Activated naive CD8-positive, alpha-beta T cell (primary cell): Measurements from ENCODE around the gene PAX8.

ENCODE experiments used
- H3K27ac Mint-ChIP-seq: one replicate; pipeline ENCODE4 v1.8.0; 2021; ENCODE audit warnings: mixed read lengths
- H3K27me3 Mint-ChIP-seq: one replicate; pipeline ENCODE4 v1.8.0; 2021; ENCODE audit warnings: mixed read lengths
- H3K36me3 Mint-ChIP-seq: one replicate; pipeline ENCODE4 v1.8.0; 2021; ENCODE audit warnings: mixed read lengths
- H3K4me1 Mint-ChIP-seq: one replicate; pipeline ENCODE4 v1.8.0; 2021; ENCODE audit warnings: low read depth, mixed read lengths
- H3K4me3 Mint-ChIP-seq: one replicate; pipeline ENCODE4 v1.8.0; 2021; ENCODE audit warnings: mild to moderate bottlenecking, mixed read lengths
- H3K9me3 Mint-ChIP-seq: one replicate; pipeline ENCODE4 v1.8.0; 2021; ENCODE audit warnings: low read depth, mixed read lengths

The PAX8 gene

GRCh38 chr2:113195923-113196501 is 82.7 kb downstream of the PAX8 start:
- Mint-ChIP-seq H3K9me3 (no peaks in the 10 kb centered on the region), H3K4me1 (peaks cover 41% of the 10 kb centered on the region), H3K27me3 (no peaks in the 10 kb centered on the region), H3K4me3 (no peak overlapping the region), H3K36me3 (peaks cover 5% of the 10 kb centered on the region), H3K27ac (peak overlapping the region; percentile 7)

DNA sequence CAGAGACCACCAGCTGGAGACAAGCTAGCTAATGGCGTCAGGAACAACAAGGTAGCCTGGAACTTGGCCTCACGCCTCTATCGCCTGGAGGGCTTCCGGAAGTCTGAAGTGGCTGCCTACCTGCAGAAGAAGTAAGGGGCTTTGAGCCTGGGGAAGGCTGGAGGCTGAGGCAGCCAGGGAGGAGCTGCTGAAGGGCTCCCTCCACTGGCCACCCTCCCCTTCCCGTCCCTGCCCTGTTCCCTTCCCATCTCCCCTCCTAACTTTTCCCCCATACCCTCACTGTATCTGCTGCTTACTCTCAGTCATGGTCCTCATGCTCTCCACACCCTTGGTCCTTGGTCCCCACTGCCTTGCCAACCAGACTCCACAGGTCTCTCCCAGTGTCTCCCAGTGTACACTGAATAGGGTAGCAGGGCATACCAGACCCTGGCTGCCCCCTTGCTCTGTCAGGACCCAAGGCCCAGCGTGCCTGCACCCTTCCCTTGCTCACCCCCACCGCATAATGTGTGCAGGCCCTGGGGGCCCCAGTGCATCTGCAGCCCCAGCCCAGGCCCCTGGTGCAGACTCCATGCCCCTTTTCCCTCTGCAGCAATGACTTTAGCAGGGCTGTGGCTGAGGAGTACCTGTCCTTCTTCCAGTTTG is 86.1 kb downstream of the PAX8 start:
- H3K27ac Mint-ChIP-seq = no peak overlapping the region
- no peaks in the 10 kb centered on the region for H3K27me3 Mint-ChIP-seq
- no peak overlapping the region for H3K4me3 Mint-ChIP-seq
- peaks cover 5% of the 10 kb centered on the region for H3K36me3 Mint-ChIP-seq
- H3K4me1 Mint-ChIP-seq = peaks cover 55% of the 10 kb centered on the region
- H3K9me3 Mint-ChIP-seq = no peaks in the 10 kb centered on the region

- H3K9me3 Mint-ChIP-seq = no peaks in the 10 kb centered on the region
- no peak overlapping the region for H3K4me3 Mint-ChIP-seq
- peaks cover 54% of the 10 kb centered on the region for H3K4me1 Mint-ChIP-seq
- H3K36me3 Mint-ChIP-seq = peaks cover 6% of the 10 kb centered on the region
- no peaks in the 10 kb centered on the region for H3K27me3 Mint-ChIP-seq
- peak overlapping the region; percentile 76 for H3K27ac Mint-ChIP-seq
Observed at GRCh38 chr2:113190871-113191270, 87.8 kb downstream of the PAX8 start.

GRCh38 chr2:113187771-113188170 is 91.0 kb downstream of the PAX8 start:
- Mint-ChIP-seq H3K27me3 (no peaks in the 10 kb centered on the region), H3K36me3 (peaks cover 6% of the 10 kb centered on the region), H3K27ac (peak overlapping the region; percentile 90), H3K9me3 (no peaks in the 10 kb centered on the region), H3K4me3 (peak overlapping the region; percentile 30), H3K4me1 (peaks cover 61% of the 10 kb centered on the region)

- no peaks in the 10 kb centered on the region for H3K9me3 Mint-ChIP-seq
- peak overlapping the region; percentile 70 for H3K27ac Mint-ChIP-seq
- no peaks in the 10 kb centered on the region for H3K27me3 Mint-ChIP-seq
- peaks cover 6% of the 10 kb centered on the region for H3K36me3 Mint-ChIP-seq
- H3K4me3 Mint-ChIP-seq = peak overlapping the region; percentile 65
- H3K4me1 Mint-ChIP-seq = peaks cover 73% of the 10 kb centered on the region
Observed at GRCh38 chr2:113186433-113186796, 92.3 kb downstream of the PAX8 start.

- Mint-ChIP-seq H3K4me3 (peak overlapping the region; percentile 65), H3K27me3 (no peaks in the 10 kb centered on the region), H3K9me3 (no peaks in the 10 kb centered on the region), H3K36me3 (peaks cover 6% of the 10 kb centered on the region), H3K4me1 (peaks cover 77% of the 10 kb centered on the region), H3K27ac (peak overlapping the region; percentile 70)
Observed at GRCh38 chr2:113185664-113186432, 92.9 kb downstream of the PAX8 start.

DNA sequence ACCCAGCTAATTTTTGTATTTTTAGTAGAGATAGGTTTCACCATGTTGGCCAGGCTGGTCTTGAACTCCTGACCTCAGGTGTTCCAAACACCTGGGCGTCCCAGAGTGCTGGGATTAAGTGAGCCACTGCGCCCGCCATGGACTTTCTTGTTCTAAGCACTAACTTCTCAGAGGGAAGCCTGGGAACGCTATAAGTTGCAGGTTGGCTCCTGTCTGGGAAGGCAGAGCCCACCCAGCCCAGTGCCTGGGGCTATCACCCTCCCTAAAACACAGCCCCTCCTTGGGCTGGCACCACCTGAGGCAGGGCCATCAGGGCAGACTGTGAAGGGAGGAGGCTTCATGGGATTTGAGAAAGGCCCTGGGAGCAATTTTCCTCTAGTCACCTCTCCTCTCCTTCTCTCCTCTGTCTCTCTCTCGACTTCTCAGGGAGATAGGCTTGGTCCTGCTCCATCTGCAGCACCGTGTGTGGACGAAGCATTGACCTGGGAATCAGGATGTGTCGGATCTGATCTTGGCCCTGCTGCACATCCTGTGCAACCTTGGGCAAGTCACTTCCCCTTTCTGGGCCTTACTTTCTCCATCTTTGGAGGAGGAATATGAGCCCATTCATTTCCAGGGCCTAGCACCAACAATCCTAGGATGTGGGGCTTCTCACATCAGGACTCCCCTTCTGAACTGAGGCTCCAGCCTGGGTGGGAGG is 94.0 kb downstream of the PAX8 start:
- H3K27ac Mint-ChIP-seq = peak overlapping the region; percentile 88
- H3K4me1 Mint-ChIP-seq = peaks cover 82% of the 10 kb centered on the region
- H3K4me3 Mint-ChIP-seq = peak overlapping the region; percentile 47
- H3K9me3 Mint-ChIP-seq = no peaks in the 10 kb centered on the region
- peaks cover 6% of the 10 kb centered on the region for H3K36me3 Mint-ChIP-seq
- no peaks in the 10 kb centered on the region for H3K27me3 Mint-ChIP-seq

DNA sequence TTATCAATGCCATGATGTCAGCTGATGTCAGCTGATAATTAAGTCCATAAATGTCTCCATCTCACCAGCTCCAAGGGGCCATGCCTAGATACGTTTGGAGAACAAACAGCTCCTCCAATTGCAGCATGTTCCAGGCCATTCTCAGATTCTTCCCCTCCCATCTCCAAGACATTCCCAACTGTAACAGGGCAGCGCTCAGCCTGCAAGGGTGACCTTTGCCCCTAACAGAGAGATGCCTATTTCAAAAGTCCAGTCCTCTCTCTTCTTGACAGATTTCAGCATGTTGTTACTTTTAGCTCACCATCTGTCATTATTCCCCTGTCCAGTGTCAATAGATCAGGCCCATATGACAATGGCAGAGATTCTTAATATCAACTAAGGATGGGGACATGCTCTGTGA is 95.0 kb downstream of the PAX8 start:
- H3K27ac Mint-ChIP-seq = peak overlapping the region; percentile 69
- H3K36me3 Mint-ChIP-seq = peaks cover 8% of the 10 kb centered on the region
- H3K9me3 Mint-ChIP-seq = no peaks in the 10 kb centered on the region
- peaks cover 84% of the 10 kb centered on the region for H3K4me1 Mint-ChIP-seq
- H3K4me3 Mint-ChIP-seq = peak overlapping the region; percentile 40
- no peaks in the 10 kb centered on the region for H3K27me3 Mint-ChIP-seq

- H3K4me1 Mint-ChIP-seq = peaks cover 87% of the 10 kb centered on the region
- peak overlapping the region; percentile 69 for H3K27ac Mint-ChIP-seq
- H3K4me3 Mint-ChIP-seq = peak overlapping the region; percentile 40
- no peaks in the 10 kb centered on the region for H3K9me3 Mint-ChIP-seq
- no peaks in the 10 kb centered on the region for H3K27me3 Mint-ChIP-seq
- peaks cover 8% of the 10 kb centered on the region for H3K36me3 Mint-ChIP-seq
Observed at GRCh38 chr2:113183264-113183663, 95.5 kb downstream of the PAX8 start.

DNA sequence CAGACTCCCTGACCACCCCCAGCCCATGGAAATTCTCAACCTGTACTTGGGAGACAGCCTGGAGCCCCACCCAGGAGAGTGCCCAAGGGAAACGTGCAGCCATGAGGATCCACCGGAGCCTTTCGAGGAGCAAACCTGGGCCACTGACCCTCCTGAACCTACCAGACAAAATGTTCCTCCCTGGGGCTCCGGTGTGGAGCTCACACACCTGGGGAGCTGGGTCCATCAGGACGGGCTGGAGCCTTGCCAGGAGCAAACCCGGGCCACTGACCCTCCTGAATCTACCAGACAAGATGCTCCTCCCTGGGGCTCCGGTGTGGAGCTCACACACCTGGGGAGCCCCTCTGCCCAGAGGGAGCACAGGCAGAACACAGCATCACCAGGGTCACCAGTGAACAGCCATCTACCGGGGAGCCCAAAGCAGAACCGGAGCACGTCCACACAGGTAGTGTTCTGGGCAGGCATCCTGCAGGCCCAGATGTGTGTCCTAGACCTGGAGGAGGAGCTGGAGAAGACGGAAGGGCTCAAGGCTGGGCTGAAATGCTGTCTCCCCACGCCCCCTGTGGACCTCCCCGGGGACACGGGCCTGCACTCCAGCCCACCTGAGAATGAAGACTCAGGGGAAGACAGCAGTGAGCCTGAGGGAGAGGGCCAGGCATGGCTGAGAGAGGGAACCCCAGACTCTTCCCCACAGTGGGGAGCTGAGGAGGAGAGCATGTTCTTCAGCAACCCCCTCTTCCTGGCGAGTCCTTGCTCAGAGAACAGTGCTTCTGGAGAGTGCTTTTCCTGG is 96.1 kb downstream of the PAX8 start:
- no peaks in the 10 kb centered on the region for H3K9me3 Mint-ChIP-seq
- H3K27me3 Mint-ChIP-seq = no peaks in the 10 kb centered on the region
- peaks cover 8% of the 10 kb centered on the region for H3K36me3 Mint-ChIP-seq
- H3K27ac Mint-ChIP-seq = peak overlapping the region; percentile 96
- peak overlapping the region; percentile 27 for H3K4me3 Mint-ChIP-seq
- H3K4me1 Mint-ChIP-seq = peaks cover 87% of the 10 kb centered on the region

- Mint-ChIP-seq H3K36me3 (peaks cover 11% of the 10 kb centered on the region), H3K27ac (peak overlapping the region; percentile 96), H3K4me3 (peak overlapping the region; percentile 65), H3K27me3 (no peaks in the 10 kb centered on the region), H3K4me1 (peaks cover 90% of the 10 kb centered on the region), H3K9me3 (no peaks in the 10 kb centered on the region)
Observed at GRCh38 chr2:113181258-113182051, 97.3 kb downstream of the PAX8 start.

GRCh38 chr2:113180131-113180946 is 98.4 kb downstream of the PAX8 start:
- Mint-ChIP-seq H3K9me3 (no peaks in the 10 kb centered on the region), H3K27ac (peak overlapping the region; percentile 96)

GRCh38 chr2:113179446-113180045 is 99.2 kb downstream of the PAX8 start:
- Mint-ChIP-seq H3K27ac (peak overlapping the region; percentile 96), H3K27me3 (no peaks in the 10 kb centered on the region), H3K4me1 (peaks cover 81% of the 10 kb centered on the region), H3K9me3 (no peaks in the 10 kb centered on the region), H3K36me3 (peaks cover 13% of the 10 kb centered on the region), H3K4me3 (peak overlapping the region; percentile 96)

More at GRCh38 chr2:113180131-113180946, 98.4 kb downstream of the PAX8 start:
- peaks cover 85% of the 10 kb centered on the region for H3K4me1 Mint-ChIP-seq
- H3K4me3 Mint-ChIP-seq = peak overlapping the region; percentile 65
- peaks cover 10% of the 10 kb centered on the region for H3K36me3 Mint-ChIP-seq
- no peaks in the 10 kb centered on the region for H3K27me3 Mint-ChIP-seq
